OCI-LY7 (cell line): Measurements from ENCODE around the gene RAB8B.

Experiments
- CTCF ChIP-seq: fragments of 200-600 bp; sonication (generic); conservative IDR thresholded peaks from 2 replicates; pipeline ENCODE4 v1.5.1; 2014; ENCODE audit warnings: mild to moderate bottlenecking, antibody characterized with exemption, low read length, moderate library complexity, mixed read lengths
- EZH2phosphoT487 ChIP-seq: fragments of 200-600 bp; sonication (generic); IDR thresholded peaks from 2 replicates; pipeline ENCODE4 v1.6.1; 2018; ENCODE audit warnings: low read depth, borderline replicate concordance, mild to moderate bottlenecking, mixed run types, antibody characterized with exemption, low read length, moderate library complexity, mixed read lengths

DNA sequence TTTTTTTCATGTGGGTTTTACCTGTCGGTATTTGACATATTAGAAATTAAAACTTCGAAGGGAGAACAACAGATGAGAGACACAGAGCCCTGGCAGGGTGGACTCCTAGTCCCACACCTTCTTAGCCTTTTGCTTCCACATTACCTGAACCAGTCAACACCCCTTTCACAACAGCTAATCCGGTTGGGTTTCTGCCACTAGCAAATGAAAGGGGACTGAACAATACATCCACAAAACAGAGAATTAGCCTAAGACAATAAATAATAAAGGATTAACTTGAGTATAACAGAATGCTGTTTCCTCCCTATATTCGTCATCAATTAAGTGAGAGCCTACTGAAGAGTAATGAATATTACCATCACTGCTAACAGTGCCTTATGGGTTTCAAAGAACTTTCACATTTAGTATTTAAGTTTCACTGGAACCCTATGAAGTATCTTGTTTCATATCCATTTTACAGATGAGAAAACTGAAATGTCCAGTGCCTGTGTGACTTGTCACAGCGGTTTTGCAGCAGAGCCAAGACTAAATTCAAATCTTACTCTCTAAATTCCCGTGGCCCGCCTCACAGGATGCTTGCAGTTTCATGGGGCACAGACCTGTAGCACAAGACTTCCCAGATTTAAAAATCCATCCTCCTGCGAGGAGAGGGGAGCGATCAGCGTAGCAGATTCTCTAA, 1.0 kb upstream of the RAB8B start:
- no peak for TF ChIP-seq CTCF
- TF ChIP-seq EZH2phosphoT487 = no peak
